Nephron progenitor cell (in vitro differentiated cells): ENCODE measurements around the gene TCL1B.
A peak's percentile ranks its signal among the peaks of the same experiment; 100 is the strongest.

Source experiments
- DNase-seq: peaks from one replicate; pipeline ENCODE4 v3.0.0; 2021
- H3K27ac Mint-ChIP-seq: 2 replicates; pipeline ENCODE4 v1.8.0; 2021; ENCODE audit warnings: mild to moderate bottlenecking, moderate library complexity, mixed read lengths
- H3K27me3 Mint-ChIP-seq: 2 replicates; pipeline ENCODE4 v1.8.0; 2021; ENCODE audit warnings: mild to moderate bottlenecking, low read depth, mixed read lengths; ENCODE audit not compliant: poor library complexity
- H3K36me3 Mint-ChIP-seq: 2 replicates; pipeline ENCODE4 v1.8.0; 2021; ENCODE audit warnings: low read depth, mixed read lengths
- H3K4me1 Mint-ChIP-seq: 2 replicates; pipeline ENCODE4 v1.8.0; 2021; ENCODE audit warnings: mixed read lengths
- H3K4me3 Mint-ChIP-seq: 2 replicates; pipeline ENCODE4 v1.8.0; 2021; ENCODE audit warnings: mild to moderate bottlenecking, moderate library complexity, mixed read lengths
- H3K9me3 Mint-ChIP-seq: 2 replicates; pipeline ENCODE4 v1.8.0; 2021; ENCODE audit warnings: mild to moderate bottlenecking, moderate library complexity, mixed read lengths
- TF ChIP-seq, protein P1 (sequence below): fragments of 200-600 bp; sonication (generic); IDR thresholded peaks from 2 replicates; pipeline ENCODE4 v1.5.0; 2021; ENCODE audit warnings: antibody characterized with exemption

Gene TCL1B

DNA sequence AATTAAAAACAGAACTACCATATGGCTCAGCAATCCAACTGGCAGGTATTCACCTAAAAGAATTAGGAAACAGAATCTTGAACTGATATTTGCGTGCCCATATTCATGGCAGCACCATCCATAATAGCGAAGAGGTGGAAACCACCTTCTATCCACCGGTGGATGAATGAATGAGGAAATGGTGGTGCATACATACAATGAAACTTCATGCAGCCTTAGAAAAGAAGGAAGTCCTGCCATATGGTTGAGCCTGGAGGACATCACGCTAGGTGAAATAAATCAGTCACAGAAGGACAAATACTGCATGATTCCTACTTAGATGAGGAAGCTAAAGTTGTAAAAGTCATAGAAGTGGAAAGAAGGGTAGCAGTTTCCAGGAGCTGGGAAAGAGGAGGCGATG is 21.1 kb downstream of the TCL1B start:
- peak overlapping the region; percentile 55 for H3K27ac Mint-ChIP-seq
- H3K36me3 Mint-ChIP-seq = no peaks in the 10 kb centered on the region
- DNase-seq = no peak
- H3K4me3 Mint-ChIP-seq = no peak overlapping the region
- TF ChIP-seq, protein P1, sequence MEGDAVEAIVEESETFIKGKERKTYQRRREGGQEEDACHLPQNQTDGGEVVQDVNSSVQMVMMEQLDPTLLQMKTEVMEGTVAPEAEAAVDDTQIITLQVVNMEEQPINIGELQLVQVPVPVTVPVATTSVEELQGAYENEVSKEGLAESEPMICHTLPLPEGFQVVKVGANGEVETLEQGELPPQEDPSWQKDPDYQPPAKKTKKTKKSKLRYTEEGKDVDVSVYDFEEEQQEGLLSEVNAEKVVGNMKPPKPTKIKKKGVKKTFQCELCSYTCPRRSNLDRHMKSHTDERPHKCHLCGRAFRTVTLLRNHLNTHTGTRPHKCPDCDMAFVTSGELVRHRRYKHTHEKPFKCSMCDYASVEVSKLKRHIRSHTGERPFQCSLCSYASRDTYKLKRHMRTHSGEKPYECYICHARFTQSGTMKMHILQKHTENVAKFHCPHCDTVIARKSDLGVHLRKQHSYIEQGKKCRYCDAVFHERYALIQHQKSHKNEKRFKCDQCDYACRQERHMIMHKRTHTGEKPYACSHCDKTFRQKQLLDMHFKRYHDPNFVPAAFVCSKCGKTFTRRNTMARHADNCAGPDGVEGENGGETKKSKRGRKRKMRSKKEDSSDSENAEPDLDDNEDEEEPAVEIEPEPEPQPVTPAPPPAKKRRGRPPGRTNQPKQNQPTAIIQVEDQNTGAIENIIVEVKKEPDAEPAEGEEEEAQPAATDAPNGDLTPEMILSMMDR = no peak
- H3K4me1 Mint-ChIP-seq = peaks cover 15% of the 10 kb centered on the region
- H3K27me3 Mint-ChIP-seq = peaks cover 10% of the 10 kb centered on the region
- no peaks in the 10 kb centered on the region for H3K9me3 Mint-ChIP-seq

DNA sequence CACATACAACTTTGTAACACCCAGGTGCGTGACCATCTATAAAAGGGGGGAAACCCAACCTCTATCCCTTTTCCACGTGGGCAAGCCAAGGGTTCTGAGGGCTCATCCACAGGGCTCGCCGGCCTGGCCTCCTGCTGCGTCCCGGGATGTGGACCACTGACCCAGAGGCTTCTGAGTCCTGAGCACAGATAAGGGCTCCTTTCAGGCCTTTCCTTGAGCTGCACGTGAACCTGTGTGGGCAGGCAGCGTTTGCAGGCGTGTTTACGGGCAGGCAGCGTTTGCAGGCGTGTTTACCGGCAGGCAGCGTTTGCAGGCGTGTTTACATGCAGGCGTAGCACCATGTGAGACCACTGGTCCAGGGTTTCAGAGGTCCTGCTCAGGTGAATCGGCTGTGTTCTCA is 23.9 kb downstream of the TCL1B start:
- no peak for DNase-seq
- Mint-ChIP-seq H3K4me1 (peaks cover 15% of the 10 kb centered on the region), H3K36me3 (no peaks in the 10 kb centered on the region), H3K27ac (no peak overlapping the region), H3K27me3 (peaks cover 6% of the 10 kb centered on the region), H3K4me3 (no peak overlapping the region), H3K9me3 (no peaks in the 10 kb centered on the region)
- TF ChIP-seq, protein P1 = no peak

DNA sequence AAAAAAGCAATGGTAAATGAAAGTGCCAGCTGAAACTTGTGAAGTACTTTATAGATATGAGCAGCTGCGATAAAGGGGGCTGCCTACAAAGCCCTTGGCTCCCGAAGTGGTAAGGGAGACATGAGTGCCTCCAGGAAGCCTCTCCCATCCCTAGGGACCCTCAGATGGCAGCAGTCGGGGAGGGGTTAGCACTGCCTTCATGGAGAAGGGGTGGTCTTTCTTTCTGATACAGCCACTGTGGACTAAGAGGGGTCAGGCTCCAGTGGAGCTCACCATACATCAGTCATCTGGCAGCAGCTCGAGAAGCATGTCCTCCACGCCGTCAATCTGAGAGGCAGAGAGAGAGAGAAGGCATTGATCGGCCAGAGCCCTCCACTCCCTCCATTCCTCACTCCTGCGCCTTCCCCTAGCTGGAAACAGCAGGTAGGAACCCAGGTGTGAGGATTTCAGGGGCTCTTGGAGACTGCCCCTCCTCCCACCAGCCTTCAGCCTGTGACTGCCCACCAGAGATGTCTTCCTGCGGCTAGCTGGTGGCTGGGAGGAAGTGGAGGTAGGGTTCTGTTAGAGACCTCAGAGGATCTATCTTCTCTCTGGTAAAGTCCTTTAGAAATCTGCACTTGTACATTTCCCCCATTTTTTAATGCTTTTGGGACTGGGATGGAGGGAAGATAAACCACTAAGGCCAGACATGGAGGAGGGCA is 25.4 kb downstream of the TCL1B start:
- H3K27me3 Mint-ChIP-seq = peaks cover 3% of the 10 kb centered on the region
- H3K4me1 Mint-ChIP-seq = peaks cover 15% of the 10 kb centered on the region
- H3K27ac Mint-ChIP-seq = peak overlapping the region; percentile 64
- TF ChIP-seq, protein P1 = no peak
- DNase-seq = no peak
- H3K4me3 Mint-ChIP-seq = no peak overlapping the region
- no peaks in the 10 kb centered on the region for H3K9me3 Mint-ChIP-seq
- H3K36me3 Mint-ChIP-seq = no peaks in the 10 kb centered on the region

DNA sequence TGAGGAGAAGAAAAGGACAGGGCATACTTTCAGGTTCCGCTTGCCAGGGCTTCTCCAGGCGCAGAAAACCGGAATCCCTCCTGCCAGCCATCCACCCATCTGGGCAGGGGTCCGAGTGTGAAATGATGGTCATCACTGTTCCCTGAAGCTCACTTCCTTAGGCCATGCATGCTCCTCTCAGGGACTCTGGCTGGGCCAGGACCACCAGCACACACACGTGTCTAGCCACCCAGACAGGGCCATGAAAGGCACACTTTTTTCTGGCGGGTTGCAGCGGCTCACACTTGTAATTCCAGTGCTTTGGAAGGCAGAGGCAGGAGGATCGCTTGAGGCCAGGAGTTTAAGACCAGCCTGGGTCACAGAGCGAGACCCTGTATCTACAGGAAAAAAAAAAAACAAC is 26.2 kb downstream of the TCL1B start:
- peaks cover 2% of the 10 kb centered on the region for H3K27me3 Mint-ChIP-seq
- TF ChIP-seq, protein P1 = no peak
- DNase-seq = no peak
- H3K27ac Mint-ChIP-seq = no peak overlapping the region
- no peak overlapping the region for H3K4me3 Mint-ChIP-seq
- peaks cover 13% of the 10 kb centered on the region for H3K4me1 Mint-ChIP-seq
- no peaks in the 10 kb centered on the region for H3K9me3 Mint-ChIP-seq
- H3K36me3 Mint-ChIP-seq = no peaks in the 10 kb centered on the region

DNA sequence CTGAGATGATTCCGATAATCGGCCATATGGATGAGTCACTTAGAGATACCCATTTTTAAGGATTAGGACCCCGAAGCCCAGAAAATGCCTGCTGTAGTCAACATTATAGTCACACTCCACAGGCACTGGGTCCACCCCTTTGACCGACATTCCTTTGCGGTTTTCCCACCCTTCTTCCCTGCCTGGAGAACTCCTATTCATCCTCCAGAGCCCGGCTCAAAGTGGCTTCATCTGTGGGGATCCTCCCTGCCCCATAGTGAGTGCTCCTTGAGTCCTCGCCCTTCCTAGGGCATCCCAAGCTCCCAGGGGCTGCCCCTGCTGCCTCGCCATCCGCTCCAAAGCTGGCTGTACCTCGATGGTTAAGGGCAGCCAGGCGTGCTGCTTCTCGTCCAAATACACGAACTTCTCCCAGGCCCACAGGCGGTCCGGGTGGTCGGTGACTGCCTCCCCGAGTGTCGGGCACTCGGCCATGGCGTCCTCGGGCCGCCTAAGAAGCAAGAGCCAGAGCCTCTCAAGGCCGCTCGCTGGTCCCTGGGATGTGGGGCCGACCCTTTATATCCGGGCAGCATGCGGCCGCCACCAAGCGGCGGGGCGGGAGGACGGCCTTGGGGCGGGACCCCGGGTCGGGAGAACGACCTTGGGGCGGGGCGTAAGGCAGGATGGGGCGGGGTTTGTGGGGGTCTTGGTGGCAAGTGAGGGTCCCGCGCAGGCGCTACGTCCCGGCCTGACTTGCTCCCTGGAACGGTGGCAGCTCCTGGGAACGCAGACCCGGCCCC is 27.6 kb downstream of the TCL1B start, which contains the start of gene TCL1A:
TSS of gene TCL1A (minus strand) at position 530 of the 776 bp plus-strand sequence. CDS start at position 471, 59 bp downstream.
- H3K36me3 Mint-ChIP-seq = no peaks in the 10 kb centered on the region
- TF ChIP-seq, protein P1 = no peak
- no peak for DNase-seq

More for the DNA sequence above, 27.6 kb downstream of the TCL1B start, which contains the start of gene TCL1A:
- Mint-ChIP-seq H3K27ac (no peak within 1 kb of the TSS), H3K4me3 (no peak within 1 kb of the TSS), H3K9me3 (no peaks in the 10 kb centered on the region), H3K27me3 (peaks cover 3% of the 10 kb centered on the region), H3K4me1 (peaks cover 9% of the 10 kb centered on the region)
